H1 (cell line): Measurements from ENCODE around the gene STAM2.

Experiments used
- ASH2L ChIP-seq: fragments of 200-600, 300-600 bp; sonication (generic); IDR thresholded peaks from one replicate; pipeline ENCODE4 v1.7.1; 2017; ENCODE audit warnings: low read length
- CTCF ChIP-seq, 3 experiments: IDR thresholded peaks; 1 replicate in 2 of 3; 2 replicates in 1 of 3; pipeline versions ENCODE4 v1.5.1 to v1.6.1; 2011; ENCODE audit warnings: low read length in 3 of 3, mild to moderate bottlenecking in 3 of 3, inconsistent platforms in 2 of 3, low read depth in 1 of 3, moderate library complexity in 1 of 3; ENCODE audit not compliant: insufficient read depth in 1 of 3; ENCODE audit errors: control extremely low read depth in 1 of 3
- EZH2 ChIP-seq: fragments of 200-600 bp; sonication (generic); IDR thresholded peaks from 2 replicates; pipeline ENCODE4 v1.7.1; 2012; ENCODE audit warnings: low read depth, mild to moderate bottlenecking, moderate library complexity, low read length, inconsistent platforms; ENCODE audit not compliant: severe bottlenecking
- KDM1A ChIP-seq: fragments of 200-600, 300-600 bp; sonication (generic); IDR thresholded peaks from 2 replicates; pipeline ENCODE4 v1.7.1; 2016; ENCODE audit warnings: mild to moderate bottlenecking, low read length, borderline replicate concordance
- POLR2A ChIP-seq, 2 experiments: IDR thresholded peaks; 1 replicate in 1 of 2; 2 replicates in 1 of 2; pipeline ENCODE4 v1.6.1; 2011; ENCODE audit warnings: low read depth in 2 of 2, low read length in 2 of 2, mild to moderate bottlenecking in 2 of 2; ENCODE audit errors: control extremely low read depth in 1 of 2
- RAD21 ChIP-seq, 2 experiments: IDR thresholded peaks in 1 of 2; conservative IDR thresholded peaks in 1 of 2; 2 replicates each; pipeline ENCODE4 v1.6.1; 2011; ENCODE audit warnings: low read depth in 2 of 2, low read length in 2 of 2, improper control_type of control experiment in 1 of 2, inconsistent platforms in 1 of 2, mild to moderate bottlenecking in 1 of 2, moderate library complexity in 1 of 2
- RBBP5 ChIP-seq: IDR thresholded peaks from 2 replicates; pipeline ENCODE4 v1.7.1; 2012; ENCODE audit warnings: low read depth, mild to moderate bottlenecking, inconsistent platforms, low read length, moderate library complexity, borderline replicate concordance
- TEAD4 ChIP-seq: IDR thresholded peaks from 2 replicates; pipeline ENCODE4 v1.6.1; 2012; ENCODE audit warnings: low read depth, low read length, inconsistent platforms, mixed read lengths
- YY1 ChIP-seq: IDR thresholded peaks from 2 replicates; pipeline ENCODE4 v1.6.1; 2011; ENCODE audit warnings: low read depth, mild to moderate bottlenecking, low read length

GRCh38 chr2:152165306-152165705 lies 10.3 kb downstream of the STAM2 start:
- no peak for TF ChIP-seq CTCF (IDR thresholded peaks at IDR 0.05; ENCODE audit: control extremely low read depth in 1 of 3, insufficient read depth in 1 of 3, low read depth in 1 of 3, low read length in 3 of 3)
- TF ChIP-seq YY1 = no peak
- TF ChIP-seq KDM1A = no peak
- TF ChIP-seq POLR2A (IDR thresholded peaks at IDR 0.05; ENCODE audit: control extremely low read depth in 1 of 2, low read depth in 2 of 2, low read length in 2 of 2) = no peak
- TF ChIP-seq EZH2 = no peak
- no peak for TF ChIP-seq RBBP5
- TF ChIP-seq ASH2L = no peak
- TF ChIP-seq RAD21 (IDR thresholded peaks at IDR 0.05 in 1 of 2, conservative IDR thresholded peaks at IDR 0.05 in 1 of 2; ENCODE audit: low read depth in 2 of 2, low read length in 2 of 2) = no peak
- no peak for TF ChIP-seq TEAD4
